Dermis microvascular lymphatic vessel endothelial cell (primary cell): ENCODE measurements around the gene JAK1. TPM values are rescaled to one million over a fixed set of nuclear protein-coding genes. Genes with fewer than 3 reads are reported as not detected.
A peak's percentile ranks its signal among the peaks of the same experiment; 100 is the strongest.

Source experiments
- DNase-seq, 2 donors: peaks; one replicate each; pipeline versions ENCODE4 v3.0.0 to v3.0.0-alpha.2; 2010; ENCODE audit warnings: low read depth in 2 of 2
- total RNA-seq: library from RNA; depleted of rRNA; stranded (reverse); fragments of >200 nt; gene quantifications from 2 replicates; pipeline ENCODE4 v1.2.1, GENCODE V29; 2014

The JAK1 gene
- total RNA-seq, 1 donor from 2014 or later = 137 TPM

GRCh38 chr1:64922336-64922735, 44.0 kb downstream of the JAK1 start:
- peak in 1 of 2 donors; percentile 49 for DNase-seq

GRCh38 chr1:64921771-64922170, 44.6 kb downstream of the JAK1 start:
- DNase-seq = peak in 1 of 2 donors; percentile 30

GRCh38 chr1:64920941-64921589, 45.3 kb downstream of the JAK1 start:
- peak; percentile 46 to 87 for DNase-seq

GRCh38 chr1:64919120-64919519, 47.2 kb downstream of the JAK1 start:
- DNase-seq = peak in 1 of 2 donors; percentile 39

- no peak for DNase-seq
Measured at GRCh38 chr1:64917907-64918306, 48.4 kb downstream of the JAK1 start.

GRCh38 chr1:64917328-64917861, 49.0 kb downstream of the JAK1 start:
- DNase-seq = peak in 1 of 2 donors; percentile 94

- DNase-seq = peak in 1 of 2 donors; percentile 81
Measured at GRCh38 chr1:64915381-64916274, 50.7 kb downstream of the JAK1 start.

GRCh38 chr1:64913361-64914015, 52.9 kb downstream of the JAK1 start:
- DNase-seq = no peak

- DNase-seq = no peak
Measured at GRCh38 chr1:64912191-64912590, 54.2 kb downstream of the JAK1 start.

GRCh38 chr1:64911326-64911725, 55.0 kb downstream of the JAK1 start:
- DNase-seq = no peak

- no peak for DNase-seq
Measured at GRCh38 chr1:64909031-64909430, 57.3 kb downstream of the JAK1 start.

- no peak for DNase-seq
Measured at GRCh38 chr1:64908575-64908974, 57.8 kb downstream of the JAK1 start.

- peak in 1 of 2 donors; percentile 64 for DNase-seq
Measured at GRCh38 chr1:64906447-64906846, 59.9 kb downstream of the JAK1 start.

GRCh38 chr1:64903593-64903992, 62.8 kb downstream of the JAK1 start:
- DNase-seq = no peak

- no peak for DNase-seq
Measured at GRCh38 chr1:64901663-64902062, 64.7 kb downstream of the JAK1 start.

GRCh38 chr1:64900916-64901315, 65.4 kb downstream of the JAK1 start:
- DNase-seq = no peak

- DNase-seq = peak; percentile 77 to 100
Measured at GRCh38 chr1:64898107-64898861, 68.1 kb downstream of the JAK1 start.

GRCh38 chr1:64896551-64896950, 69.8 kb downstream of the JAK1 start:
- DNase-seq = no peak

GRCh38 chr1:64895500-64895899, 70.8 kb downstream of the JAK1 start:
- no peak for DNase-seq

- DNase-seq = no peak
Measured at GRCh38 chr1:64894438-64895196, 71.7 kb downstream of the JAK1 start.
